ENCODE measurements around the gene RNF41.
A peak's percentile ranks its signal among the peaks of the same experiment; 100 is the strongest.
"Not testable (repeated sequence)": the region's sequence is repeated elsewhere in the genome, so short reads cannot be mapped to it uniquely, and the experiment has no call there.

RNF41 gene

DNA sequence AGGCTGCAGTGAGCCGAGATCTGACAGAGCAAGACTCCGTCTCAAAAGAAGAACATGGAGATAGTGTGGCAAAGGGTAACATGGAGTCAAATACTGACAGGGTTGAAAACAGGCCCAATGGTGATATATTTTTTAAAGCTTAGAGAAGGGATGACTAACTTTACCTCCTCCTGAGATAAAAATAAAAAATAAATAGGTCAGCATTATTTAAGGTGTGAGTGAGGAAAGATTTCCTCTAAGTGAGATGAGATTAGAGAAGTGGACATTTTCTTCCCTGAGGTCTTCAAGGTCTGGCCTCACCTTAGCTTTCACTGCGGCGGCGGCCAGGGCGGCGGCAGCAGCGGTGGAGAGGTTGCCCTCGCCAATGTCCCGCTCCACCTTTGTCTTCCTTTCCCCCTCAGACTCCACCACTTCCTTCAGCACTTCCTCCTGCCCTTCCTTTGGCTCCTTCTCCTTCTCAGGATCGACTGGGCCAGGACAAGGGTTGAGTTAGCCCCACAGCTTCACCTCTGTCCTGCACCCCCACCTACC is 52.4 kb downstream of the RNF41 start:
- DNase-seq (ENCODE audit: low read depth in 3 of 3): no peak

DNA sequence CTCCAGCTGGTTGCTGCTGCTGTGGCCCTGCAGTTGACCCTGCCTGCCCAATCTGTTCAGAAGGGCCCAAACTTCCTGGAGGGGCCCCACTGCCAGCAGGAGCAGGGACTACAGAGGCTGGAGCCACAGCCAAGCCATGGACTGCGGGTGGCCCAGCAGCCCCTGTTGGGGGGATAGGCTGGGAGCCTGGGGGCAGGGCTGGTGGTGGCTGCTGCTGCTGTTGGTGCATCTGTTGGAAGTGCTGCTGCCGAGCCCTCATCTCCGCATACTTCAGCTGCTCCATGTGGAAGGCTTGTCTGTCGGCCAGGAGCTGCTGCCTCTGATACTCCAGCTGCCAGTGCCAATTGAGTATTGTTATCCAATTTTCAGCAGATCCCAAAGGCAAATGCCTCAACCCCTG is 56.4 kb downstream of the RNF41 start:
- DNase-seq (ENCODE audit: low read depth in 3 of 3): no peak

DNA sequence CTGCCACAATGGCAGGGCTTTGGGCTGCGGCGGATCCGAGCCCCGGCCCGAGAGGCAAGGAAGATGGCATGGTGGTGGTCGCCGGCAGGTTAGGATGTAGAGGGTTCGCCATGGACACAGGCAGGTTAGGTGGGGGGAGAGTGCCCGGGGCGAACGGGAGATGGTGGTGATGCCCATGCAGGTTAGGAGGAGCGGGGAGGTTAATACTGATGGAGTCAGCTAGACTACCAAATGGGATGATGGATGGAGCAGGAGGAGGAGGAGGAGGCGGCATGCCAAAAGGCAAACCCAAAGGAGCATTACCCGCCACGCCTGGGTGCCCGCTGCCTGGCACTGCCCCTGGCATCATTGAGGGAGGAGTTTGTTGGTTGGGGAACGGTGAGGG is 57.4 kb downstream of the RNF41 start:
- no peak for DNase-seq (ENCODE audit: low read depth in 3 of 3)

DNA sequence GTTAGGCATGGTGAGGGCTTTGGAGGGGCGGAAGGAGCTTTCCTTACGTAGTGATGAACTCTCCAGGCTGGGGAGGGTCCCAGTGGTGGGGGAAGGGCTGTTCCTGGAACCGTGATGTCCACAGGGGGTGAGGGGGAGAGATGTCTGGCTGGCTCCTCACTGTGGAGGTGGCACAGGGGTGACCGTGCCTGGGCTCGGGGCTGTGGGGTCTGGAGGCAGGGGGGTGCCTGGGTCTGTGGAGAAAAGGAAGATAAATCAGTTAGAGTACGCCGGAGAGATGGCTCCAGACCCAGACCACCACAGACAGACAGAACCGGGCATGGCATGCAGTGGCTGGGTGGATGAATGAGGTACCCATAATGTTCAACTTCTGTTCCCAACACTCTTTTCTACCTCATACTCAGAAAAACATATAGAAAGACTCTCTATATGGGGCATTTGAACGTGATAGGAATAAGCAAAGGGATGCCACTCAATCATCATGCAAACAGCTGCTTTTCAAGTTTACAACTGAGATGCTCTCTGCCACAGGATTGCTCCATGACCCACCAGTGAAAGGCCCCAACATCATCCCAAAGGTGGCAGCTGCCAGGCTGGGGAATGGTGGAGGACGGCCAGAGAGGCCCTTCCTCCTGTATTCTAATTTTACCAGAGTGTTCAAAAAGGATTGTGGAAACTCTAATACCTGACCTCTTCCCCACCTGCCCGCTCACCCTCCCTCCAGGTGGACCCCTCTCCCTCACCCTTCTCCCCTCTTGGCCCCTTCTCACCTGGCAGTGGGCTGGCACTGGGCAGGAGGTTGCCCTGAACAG is 58.0 kb downstream of the RNF41 start:
- no peak for DNase-seq (ENCODE audit: low read depth in 3 of 3)

DNA sequence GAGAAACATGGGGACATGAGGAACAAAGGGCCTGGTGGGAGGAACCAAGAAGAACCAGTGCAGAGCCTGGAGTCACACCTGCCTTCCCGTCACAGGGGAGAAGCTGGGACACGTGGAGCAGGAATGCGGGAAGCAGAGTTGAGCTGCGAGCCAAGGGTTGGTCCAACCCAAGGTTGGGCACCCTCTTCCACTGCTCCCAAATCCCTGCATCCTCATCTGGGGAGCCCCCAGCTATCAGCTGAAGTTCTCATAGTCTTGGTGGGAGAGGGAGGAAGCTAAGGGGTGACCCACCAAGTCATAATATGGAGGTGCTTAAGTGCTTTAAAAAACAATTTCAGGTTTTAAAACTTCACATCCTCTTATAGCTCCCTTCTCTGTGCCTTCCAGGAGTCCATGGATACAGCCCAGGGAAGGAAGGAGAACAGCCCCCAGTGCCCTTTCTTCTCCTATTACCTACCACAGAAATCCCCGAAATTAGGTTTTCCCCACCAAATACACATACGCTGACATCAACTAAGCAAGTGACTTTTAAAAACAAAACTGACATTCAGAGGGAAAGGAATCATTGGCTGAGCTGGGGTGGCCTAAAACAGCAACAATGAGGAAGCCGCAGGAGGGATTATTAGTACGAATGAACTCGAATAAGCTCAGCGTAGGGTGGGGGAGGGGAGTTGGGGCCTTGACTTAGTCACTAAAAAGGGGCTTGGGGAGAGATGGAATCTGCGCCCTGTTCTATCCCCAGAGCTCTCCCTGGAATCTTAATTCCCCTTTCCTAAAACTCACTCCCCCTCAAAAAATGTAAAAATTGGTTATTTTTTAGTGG is 59.0 kb downstream of the RNF41 start:
- no peak for DNase-seq (ENCODE audit: low read depth in 3 of 3)

DNA sequence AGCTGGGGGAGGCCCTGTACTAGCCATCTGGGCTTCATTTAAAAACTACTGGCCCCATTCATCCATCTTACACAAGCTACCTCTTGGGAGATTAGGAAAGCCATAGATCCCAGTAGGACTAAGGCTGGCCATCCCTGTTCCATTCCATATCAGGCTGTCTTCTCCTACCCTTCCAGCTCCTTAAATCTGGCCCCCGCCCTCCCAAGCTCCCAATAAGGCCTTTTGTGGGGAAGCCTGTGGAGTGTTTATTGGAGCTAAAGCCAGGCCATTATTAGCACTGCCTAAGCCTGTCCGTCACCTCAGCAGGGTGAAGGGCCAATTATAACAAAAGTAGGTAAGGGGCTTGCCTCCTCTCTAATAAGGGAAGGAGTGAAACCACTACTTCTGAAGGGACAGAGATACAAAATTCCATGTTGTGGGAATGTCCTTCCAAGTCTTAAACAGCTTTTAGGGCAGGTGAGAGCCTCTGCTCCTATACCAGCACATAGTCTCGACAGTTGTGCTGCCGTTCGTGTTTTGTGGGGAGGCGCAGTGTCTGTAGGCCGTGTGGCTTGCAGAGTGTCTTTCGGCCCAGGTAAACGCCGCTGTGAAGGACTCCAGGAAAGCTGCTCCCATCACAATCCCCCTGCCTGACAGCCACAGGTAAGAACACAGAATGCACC is 59.9 kb downstream of the RNF41 start:
- no peak for DNase-seq (ENCODE audit: low read depth in 3 of 3)

DNA sequence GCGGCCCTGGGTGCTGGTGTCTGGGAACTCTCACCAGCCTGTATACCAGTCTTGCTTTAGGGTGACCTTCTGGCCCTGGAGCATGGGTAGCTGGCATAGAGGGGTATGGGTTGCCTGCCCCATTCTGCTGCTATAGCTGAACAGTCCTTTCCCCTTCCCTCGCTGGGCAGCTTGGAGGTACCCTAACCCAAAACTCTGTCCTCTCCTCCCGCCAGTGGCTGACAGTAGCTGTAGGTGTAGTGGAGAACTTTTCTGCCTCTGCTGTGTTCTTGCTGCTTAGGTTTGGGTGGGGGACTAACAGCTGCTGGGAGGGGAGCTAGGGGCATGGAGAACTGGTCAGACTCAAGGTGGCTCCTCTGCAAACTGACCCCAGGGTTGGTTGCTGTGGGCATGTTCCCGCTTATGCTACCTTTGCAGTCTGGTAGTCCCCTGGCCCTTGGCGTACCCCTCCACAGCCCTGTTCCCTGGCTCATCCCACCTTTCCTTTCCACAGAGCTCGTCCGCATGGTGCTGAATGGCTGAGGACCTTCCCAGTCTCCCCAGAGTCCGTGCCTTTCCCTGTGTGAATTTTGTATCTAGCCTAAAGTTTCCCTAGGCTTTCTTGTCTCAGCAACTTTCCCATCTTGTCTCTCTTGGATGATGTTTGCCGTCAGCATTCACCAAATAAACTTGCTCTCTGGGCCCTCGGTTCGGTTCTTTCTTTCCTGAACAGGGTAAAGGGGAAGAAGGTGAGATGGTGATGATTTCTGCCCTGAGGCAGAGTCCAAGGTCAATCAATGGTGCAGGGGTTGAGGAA is 60.6 kb downstream of the RNF41 start:
- no peak for DNase-seq (ENCODE audit: low read depth in 3 of 3)

DNA sequence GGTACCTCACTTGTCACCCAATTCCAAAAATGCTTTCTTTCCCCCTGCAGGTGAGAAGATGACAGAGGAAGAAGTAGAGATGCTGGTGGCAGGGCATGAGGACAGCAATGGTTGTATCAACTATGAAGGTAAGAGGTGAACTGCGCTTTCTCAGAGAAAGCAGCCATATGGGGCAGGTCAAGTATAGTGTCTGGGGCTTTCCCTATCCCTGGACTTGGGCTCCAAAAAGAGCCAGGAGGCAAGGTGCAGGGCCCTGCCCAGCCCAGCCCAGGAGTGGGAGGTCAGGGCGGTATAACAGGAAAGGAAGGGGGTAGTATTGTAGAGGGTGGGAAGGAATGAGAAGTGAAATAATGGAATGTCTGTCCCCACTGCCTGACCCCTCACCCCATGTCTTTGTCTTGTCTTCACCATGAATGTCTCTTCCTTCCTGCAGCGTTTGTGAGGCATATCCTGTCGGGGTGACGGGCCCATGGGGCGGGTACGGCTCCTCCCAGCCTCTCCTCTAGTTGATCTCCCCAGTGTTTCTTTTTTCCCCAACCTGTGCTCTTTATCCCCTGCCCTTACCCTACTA is 61.4 kb downstream of the RNF41 start:
- DNase-seq (ENCODE audit: low read depth in 3 of 3): peak; percentile 24 to 27 (median 25)

DNA sequence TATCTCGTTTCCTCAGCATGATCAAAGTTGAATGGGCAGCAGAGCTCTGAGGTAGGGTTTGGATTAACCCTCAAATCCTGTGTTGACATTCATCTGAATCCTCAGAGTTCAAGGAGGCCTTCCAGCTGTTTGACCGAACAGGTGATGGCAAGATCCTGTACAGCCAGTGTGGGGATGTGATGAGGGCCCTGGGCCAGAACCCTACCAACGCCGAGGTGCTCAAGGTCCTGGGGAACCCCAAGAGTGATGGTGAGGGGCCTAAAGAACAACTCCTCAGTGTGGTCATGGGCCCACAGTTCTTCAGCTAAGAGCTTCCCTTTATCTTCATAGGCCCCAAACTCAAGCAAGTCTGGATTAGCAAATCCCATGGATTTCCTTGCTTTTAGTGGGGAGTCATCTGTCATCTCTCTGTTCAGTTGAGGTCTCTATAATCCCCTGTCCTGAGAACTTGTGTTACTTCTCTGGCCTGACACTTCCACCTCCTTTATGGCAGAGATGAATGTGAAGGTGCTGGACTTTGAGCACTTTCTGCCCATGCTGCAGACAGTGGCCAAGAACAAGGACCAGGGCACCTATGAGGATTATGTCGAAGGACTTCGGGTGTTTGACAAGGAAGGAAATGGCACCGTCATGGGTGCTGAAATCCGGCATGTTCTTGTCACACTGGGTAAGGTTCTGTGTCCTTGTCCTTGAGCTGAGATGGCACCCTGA is 62.1 kb downstream of the RNF41 start:
- DNase-seq (ENCODE audit: low read depth in 3 of 3): no peak

DNA sequence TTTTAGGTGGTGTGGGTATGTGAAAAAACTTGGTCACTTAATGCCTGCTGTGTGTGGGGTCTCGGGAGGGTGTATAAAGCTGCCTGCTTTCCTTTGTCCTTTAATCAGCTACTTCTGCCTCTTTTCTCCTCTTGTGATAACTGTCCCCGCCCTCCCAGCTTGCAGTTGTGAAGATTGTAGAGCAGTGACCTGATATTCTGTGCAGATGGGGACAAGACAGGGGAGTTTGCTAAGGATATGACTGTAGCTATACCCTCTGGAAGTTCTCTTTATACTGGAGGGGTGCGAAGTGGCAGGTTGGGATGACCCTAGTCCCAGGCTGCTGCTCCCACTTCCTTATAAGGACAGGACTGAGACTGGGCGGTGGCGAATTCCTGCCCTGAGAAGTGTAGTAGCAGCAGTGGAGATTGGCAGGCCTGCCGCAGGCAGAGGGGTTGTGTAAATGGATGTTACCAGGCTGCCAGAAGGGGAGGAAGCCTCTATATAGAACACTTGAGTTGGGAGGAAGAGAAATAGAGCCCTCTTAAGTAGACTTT is 62.7 kb downstream of the RNF41 start:
- peak in 1 of 3 experiments; percentile 28 for DNase-seq (ENCODE audit: low read depth in 3 of 3)

DNA sequence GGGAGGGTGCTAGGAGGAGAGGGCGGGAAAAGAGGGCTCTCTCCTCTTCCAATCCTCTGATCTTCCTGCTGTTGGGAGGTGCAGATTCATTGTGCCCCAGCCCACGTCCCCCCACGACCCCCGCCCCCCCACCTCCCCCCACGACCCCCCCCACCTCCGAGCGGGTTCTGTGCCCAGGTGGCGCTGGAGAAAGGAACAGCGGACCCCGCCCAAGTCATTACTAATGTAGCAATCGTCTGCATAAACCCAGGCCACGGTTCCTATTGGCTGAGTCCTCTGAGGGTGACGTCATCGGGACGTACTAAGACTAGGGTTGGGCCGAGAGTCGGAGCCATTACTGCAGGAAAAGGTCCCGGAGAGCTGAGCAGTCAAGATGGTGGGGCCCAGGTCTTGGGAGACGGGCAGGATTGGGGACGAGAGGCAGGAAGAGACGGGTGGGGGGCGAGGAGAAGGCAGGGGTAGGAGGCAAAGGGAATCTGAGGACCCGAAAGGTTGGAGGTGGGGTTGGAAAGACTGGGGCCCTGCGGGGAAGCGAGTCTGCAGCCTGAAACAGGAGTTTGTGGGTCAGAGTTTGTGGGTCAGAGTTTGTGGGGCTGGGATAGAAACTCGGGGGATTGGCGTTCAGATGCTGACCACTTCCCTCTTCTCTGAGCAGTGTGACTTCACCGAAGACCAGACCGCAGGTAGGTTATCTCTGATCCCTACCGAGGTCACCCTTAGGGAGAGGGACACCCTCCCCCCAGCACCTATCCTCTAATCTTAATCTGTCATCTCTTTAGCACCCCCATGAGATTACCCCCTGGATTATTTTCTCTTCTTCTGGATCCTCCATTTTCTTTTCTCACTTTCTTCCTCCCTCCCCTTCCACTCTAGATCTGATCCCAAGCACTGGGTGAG is 63.4 kb downstream of the RNF41 start, which contains the start of gene MYL6:
Gene MYL6, plus strand, starts transcription at position 331 of the 897 bp plus-strand sequence. Its CDS starts 43 bp downstream, at position 374.
- peak; percentile 68 to 90 (median 77) for DNase-seq (ENCODE audit: low read depth in 3 of 3)

DNA sequence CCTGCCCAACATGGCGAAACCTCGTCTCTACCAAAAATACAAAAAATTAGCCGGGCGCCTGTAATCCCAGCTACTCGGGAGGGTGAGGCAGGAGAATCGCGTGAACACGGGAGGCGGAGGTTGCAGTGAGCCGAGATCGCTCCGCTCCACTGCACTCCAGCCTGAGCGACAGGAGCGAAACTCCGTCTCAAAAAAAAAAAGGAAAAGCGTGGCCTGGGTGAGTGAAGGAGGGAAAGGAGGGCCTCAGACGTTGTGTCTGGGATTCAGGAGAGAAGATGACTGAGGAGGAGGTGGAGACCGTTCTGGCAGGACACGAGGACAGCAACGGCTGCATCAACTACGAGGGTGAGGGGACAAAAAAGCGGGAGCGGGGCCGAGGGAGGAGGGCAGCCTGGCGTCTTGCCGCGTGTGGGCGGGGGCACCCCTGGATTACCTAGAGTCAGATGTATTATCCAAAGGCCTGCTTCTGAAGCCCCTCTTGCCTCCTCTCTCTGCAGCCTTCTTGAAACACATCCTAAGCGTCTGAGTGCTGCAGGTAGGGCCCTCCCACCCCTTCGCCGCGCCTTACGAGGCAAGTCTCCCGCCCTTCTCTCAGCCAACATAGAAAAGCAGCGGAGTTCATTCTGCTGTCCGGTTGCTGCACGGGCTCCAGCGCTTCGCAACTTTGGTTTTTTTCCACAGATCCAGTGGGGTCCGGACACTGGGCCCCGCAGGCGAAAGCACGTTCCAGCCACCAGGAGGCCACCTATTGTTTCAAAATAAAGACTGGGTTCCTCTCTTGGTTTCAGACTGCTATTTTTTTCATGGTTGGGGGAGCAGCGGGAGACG is 64.3 kb downstream of the RNF41 start:
- peak; percentile 15 to 30 (median 18) for DNase-seq (ENCODE audit: low read depth in 3 of 3)

DNA sequence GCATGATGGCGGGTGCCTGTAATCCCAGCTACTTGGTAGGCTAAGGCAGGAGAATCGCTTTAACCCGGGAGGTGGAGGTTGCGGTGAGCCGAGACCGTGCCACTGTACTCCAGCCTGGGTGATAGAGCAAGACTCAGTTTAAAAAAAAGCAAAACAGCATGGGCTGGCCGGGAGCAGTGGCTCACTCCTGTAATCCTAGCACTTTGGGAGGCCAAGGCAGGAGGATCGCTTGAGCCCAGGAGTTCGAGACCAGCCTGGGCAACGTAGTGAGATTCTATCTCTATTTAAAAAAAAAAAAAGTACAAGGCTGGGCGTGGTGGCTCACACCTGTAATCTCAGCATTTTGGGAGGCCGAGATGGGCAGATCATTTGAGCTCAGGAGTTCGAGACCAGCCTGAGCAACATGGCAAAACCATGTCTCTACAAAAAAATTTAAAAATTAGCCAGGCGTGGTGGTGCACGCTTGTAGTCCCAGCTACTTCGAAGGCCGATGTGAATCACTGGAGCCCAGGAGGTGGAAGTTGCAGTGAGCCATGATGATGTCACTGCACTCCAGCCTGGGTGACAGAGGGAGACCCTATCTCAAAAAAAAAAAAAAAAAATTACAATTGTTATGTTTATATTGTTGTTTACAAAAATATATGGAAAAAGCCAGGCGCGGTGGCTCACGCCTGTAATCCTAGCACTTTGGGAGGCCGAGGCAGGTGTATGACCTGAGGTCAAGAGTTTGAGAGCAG is 65.1 kb downstream of the RNF41 start:
- DNase-seq (ENCODE audit: low read depth in 3 of 3): not testable (repeated sequence)

DNA sequence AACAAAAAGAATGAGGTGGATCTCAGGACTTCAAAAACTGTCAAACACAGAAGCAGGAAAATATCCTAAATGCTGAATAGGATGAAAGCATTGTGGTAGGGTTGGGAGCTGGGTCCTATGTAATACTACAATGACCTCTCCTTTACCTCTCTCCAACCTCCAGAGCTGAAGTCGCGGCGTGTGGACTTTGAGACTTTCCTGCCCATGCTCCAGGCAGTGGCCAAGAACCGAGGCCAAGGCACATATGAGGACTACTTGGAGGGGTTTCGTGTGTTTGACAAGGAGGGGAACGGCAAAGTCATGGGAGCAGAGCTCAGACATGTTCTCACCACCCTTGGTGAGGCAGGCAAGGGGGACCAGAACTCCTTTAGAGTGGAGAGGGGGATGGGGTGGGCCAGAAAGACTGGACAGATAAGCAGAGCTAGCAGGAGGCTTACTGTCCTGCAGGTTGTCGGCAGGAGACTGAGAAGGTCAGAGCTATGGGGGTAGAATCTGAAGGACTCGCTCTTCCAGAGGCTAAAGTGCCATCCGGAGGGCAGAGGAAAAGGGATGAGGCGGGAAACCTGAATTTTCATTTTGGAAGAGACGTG is 66.4 kb downstream of the RNF41 start:
- no peak for DNase-seq (ENCODE audit: low read depth in 3 of 3)

DNA sequence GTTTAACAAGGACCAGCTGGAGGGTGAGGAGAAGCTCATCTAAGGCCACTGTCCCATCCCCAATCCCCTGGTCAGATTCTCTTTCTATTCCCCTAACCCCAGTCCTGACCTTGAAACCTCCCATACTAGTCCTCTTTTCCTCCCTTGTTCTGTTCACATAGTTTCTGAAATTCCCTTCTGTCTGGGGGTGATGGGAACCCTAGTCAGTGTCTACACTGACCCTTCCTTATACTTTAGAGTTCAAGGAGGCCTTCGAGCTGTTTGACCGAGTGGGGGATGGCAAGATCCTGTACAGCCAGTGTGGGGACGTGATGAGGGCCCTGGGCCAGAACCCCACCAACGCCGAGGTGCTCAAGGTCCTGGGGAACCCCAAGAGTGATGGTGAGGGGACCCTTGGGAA is 66.9 kb downstream of the RNF41 start:
- DNase-seq (ENCODE audit: low read depth in 3 of 3): no peak

DNA sequence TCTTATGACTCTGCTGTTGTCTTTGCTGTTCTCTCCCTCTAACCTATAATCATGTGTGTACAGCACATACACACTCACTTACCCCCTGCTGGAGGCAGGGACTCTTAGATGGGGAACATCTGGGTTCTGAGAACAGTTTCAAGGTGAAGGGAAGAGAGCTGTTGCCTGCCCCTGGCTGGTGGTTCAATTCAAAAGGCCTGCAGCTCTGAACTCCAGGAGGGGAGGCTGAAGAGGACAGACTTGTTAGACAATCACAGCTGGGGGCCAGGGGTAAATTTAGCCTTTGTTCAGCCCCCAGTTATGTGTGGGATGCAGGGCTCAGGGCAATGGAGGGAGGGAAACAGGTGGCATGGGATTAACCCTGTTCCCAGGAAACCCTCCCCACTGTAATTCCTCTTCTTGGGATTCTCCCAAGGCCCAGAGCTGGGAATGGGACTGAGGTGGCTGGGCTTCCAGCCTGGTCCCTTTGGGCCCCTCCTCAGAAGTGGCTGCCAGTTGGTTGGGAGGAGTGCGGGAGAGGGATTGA is 67.4 kb downstream of the RNF41 start:
- no peak for DNase-seq (ENCODE audit: low read depth in 3 of 3)

DNA sequence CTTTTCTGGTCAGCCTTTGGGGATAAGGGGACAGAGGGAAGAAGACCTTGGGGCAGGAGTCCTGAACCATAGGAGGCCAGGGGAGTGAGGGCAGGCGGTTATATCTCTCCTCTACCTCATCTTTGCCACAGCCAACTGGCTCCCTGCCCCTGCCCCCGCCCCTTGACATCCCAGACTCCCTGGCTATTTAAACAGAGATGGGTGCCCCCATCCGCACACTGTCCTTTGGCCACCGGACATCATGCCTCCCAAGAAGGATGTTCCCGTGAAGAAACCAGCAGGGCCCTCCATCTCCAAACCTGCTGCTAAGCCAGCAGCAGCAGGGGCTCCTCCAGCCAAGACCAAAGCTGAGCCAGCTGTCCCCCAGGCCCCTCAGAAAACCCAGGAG is 68.0 kb downstream of the RNF41 start:
- no peak for DNase-seq (ENCODE audit: low read depth in 3 of 3)

All from stimulated activated CD4-positive, alpha-beta T cell treated with anti-CD3 and anti-CD28 coated beads, TNF-alpha, amount 100 ng/mL, for 4 hours (primary cell).